K562 (cell line): ENCODE results near the gene ADAP1. TPM values are rescaled to one million over a fixed set of nuclear protein-coding genes. Genes with fewer than 3 reads are reported as not detected.

ENCODE experiments used
- ARHGAP35 ChIP-seq: fragments of 450-650 bp; IDR thresholded peaks from 2 replicates; pipeline ENCODE4 v1.6.1; 2018; ENCODE audit not compliant: partially characterized antibody
- CBX3 ChIP-seq, 2 experiments: IDR thresholded peaks; 1 replicate in 1 of 2; 2 replicates in 1 of 2; pipeline ENCODE4 v1.6.1; 2012; ENCODE audit warnings: inconsistent platforms in 2 of 2, low read length in 2 of 2, borderline replicate concordance in 1 of 2, control low read depth in 1 of 2
- EP400 ChIP-seq: fragments of 450-650 bp; IDR thresholded peaks from 2 replicates; pipeline ENCODE4 v1.6.1; 2017; ENCODE audit warnings: antibody characterized with exemption, mild to moderate bottlenecking, moderate library complexity
- ETV6 ChIP-seq, 3 experiments: fragments of 150-350 bp in 1 of 3; sonication (generic) in 1 of 3; formaldehyde crosslinking in 1 of 3; IDR thresholded peaks; 2 replicates each; pipeline versions ENCODE4 v1.6.1 to v1.8.0; 2014 to 2022; ENCODE audit warnings: borderline replicate concordance in 2 of 3, low read depth in 2 of 3, antibody characterized with exemption in 1 of 3, low read length in 1 of 3, mild to moderate bottlenecking in 1 of 3, missing genetic modification reagents in 1 of 3
- HIVEP1 ChIP-seq: fragments of 250-450 bp; sonication (Bioruptor Pico); IDR thresholded peaks from 2 replicates; pipeline ENCODE4 v1.4.0; 2020; ENCODE audit warnings: mild to moderate bottlenecking
- JUND ChIP-seq, 2 experiments: IDR thresholded peaks; 2 replicates in 1 of 2; 3 replicates in 1 of 2; pipeline ENCODE4 v1.6.1; 2011; ENCODE audit warnings: borderline replicate concordance in 2 of 2, low read depth in 2 of 2, low read length in 2 of 2, improper control_type of control experiment in 1 of 2, missing biosample characterization in 1 of 2, missing genetic modification characterization in 1 of 2, missing genetic modification reagents in 1 of 2
- KLF6 ChIP-seq: fragments of 250-450 bp; sonication (Bioruptor Pico); IDR thresholded peaks from 2 replicates; pipeline ENCODE4 v1.4.0; 2020; ENCODE audit warnings: mild to moderate bottlenecking, moderate library complexity, borderline replicate concordance
- NR4A1 ChIP-seq, 2 experiments: fragments of 250-450 bp in 1 of 2; fragments of 450-650 bp in 1 of 2; sonication (Bioruptor Pico) in 1 of 2; IDR thresholded peaks; 2 replicates each; pipeline versions ENCODE4 v1.4.0 to v1.6.1; 2016 to 2020; ENCODE audit warnings: mild to moderate bottlenecking in 2 of 2, missing compliant biosample characterization in 1 of 2, missing genetic modification characterization in 1 of 2, moderate library complexity in 1 of 2
- POLR3G ChIP-seq: IDR thresholded peaks from 2 replicates; pipeline ENCODE4 v1.6.1; 2011; ENCODE audit not compliant: insufficient read length, insufficient replicate concordance; ENCODE audit errors: extremely low read depth
- SIN3A ChIP-seq, 2 experiments: fragments of 150-350 bp in 1 of 2; IDR thresholded peaks; 2 replicates each; pipeline ENCODE4 v1.6.1; 2011 to 2016; ENCODE audit warnings: borderline replicate concordance in 2 of 2, low read depth in 2 of 2, low read length in 2 of 2, mild to moderate bottlenecking in 2 of 2, moderate library complexity in 2 of 2; ENCODE audit not compliant: control insufficient read depth in 1 of 2
- ZFP36 ChIP-seq: fragments of 150-350 bp; IDR thresholded peaks from 2 replicates; pipeline ENCODE4 v1.6.1; 2018; ENCODE audit warnings: low read length, low read depth; ENCODE audit not compliant: partially characterized antibody
- ZKSCAN3 ChIP-seq: fragments of 250-450 bp; sonication (Bioruptor Pico); IDR thresholded peaks from 2 replicates; pipeline ENCODE4 v1.4.0; 2020
- polyA plus RNA-seq, 8 experiments: library from polyadenylated mRNA; depleted of rRNA in 4 of 8; stranded (reverse) in 5 of 8; unstranded in 3 of 8; fragments of >200 nt; fragmentation: Nextera tagmentation in 2 of 8; fragmentation: Illumina TruSeq in 1 of 8; extraction: Ambion mirVana in 2 of 8; extraction: Trizol in 1 of 8; gene quantifications; 2 replicates each; pipeline versions ENCODE4 v1.2.1 to v1.2.3, GENCODE V29; 2011 to 2014; ENCODE audit warnings: inconsistent platforms in 1 of 8, missing spikeins in 1 of 8
- total RNA-seq, 7 experiments: library from RNA; depleted of rRNA in 6 of 7; stranded (reverse); fragments of >200 nt in 6 of 7; fragmentation: Illumina TruSeq in 2 of 7; extraction: Trizol in 2 of 7; gene quantifications; 2 replicates each; pipeline versions ENCODE4 v1.2.1 to v1.2.3, GENCODE V29; 2011 to 2021; ENCODE audit warnings: low replicate concordance in 1 of 7

ADAP1 gene
- total and polyA plus RNA-seq, 9 of the 15 experiments (the other 6 are each of a cell fraction or from before 2014, with no cell fraction given) = 0.27 to 1.4 (median 0.52) TPM; not detected in 3

DNA sequence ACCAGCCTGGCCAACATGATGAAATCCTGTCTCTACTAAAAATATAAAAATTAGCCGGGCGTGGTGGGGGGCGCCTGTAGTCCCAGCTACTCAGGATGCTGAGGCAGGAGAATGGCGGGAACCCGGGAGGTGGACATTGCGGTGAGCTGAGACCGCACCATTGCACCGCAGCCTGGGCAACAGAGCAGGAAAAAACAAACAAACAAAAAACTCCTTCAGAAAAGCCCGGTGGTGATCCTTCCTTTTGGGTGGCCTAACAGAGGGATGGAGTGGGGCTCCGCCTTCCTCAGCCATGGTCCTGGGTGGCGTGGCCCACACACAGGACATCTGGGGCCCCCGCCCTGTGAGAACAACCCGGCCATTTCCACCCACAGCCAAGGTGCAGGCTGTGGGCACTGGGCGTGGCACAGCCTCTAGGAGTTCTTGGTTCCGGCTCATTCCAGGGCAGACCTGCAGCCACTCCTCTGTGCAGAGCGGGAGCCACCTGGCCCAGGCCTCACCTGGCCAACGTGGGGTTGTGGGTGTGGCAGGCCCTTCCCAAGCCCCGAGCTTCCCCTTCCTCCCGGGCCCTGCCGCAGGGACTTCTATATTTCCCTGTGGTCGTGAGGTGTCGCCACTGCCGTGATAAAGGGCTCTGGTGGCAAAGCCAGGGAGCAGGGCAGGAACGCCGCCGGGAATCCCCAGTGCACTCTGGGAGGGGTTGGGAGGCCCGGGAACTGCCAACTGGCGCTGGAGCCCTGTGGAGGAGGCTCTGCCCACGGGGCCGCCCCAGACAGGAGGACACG lies 40.6 kb downstream of the ADAP1 start (continued):
- TF ChIP-seq ARHGAP35 (no peak), POLR3G (no peak), ETV6 (IDR thresholded peaks at IDR 0.05; ENCODE audit: borderline replicate concordance in 1 of 2, low read depth in 2 of 2, low read length in 1 of 2) (no peak), ETV6 (CRISPR knock-in tag; IDR thresholded peaks at IDR 0.05; ENCODE audit: borderline replicate concordance) (no peak), JUND (IDR thresholded peaks at IDR 0.05; ENCODE audit: borderline replicate concordance, low read depth, low read length) (no peak), JUND (tag; IDR thresholded peaks at IDR 0.05; ENCODE audit: borderline replicate concordance, low read depth, low read length) (no peak), HIVEP1 (no peak), ZFP36 (no peak), CBX3 (IDR thresholded peaks at IDR 0.05; ENCODE audit: borderline replicate concordance in 1 of 2, low read length in 2 of 2) (no peak), EP400 (no peak), NR4A1 (CRISPR knock-in tag; IDR thresholded peaks at IDR 0.05) (no peak), NR4A1 (tag; IDR thresholded peaks at IDR 0.05) (no peak), SIN3A (IDR thresholded peaks at IDR 0.05; ENCODE audit: borderline replicate concordance in 2 of 2, control insufficient read depth in 1 of 2, low read depth in 2 of 2, low read length in 2 of 2) (no peak), ZKSCAN3 (CRISPR knock-in tag) (no peak), KLF6 (no peak)
